ENCODE data around the gene SOD2.

GRCh38 chr6:159730332-159730676 lies 37.3 kb upstream of the SOD2 start:
- TF ChIP-seq CTCF (IDR thresholded peaks at IDR 0.05; ENCODE audit: insufficient read depth, low read length, poor library complexity, severe bottlenecking) = no peak
- TF ChIP-seq EZH2phosphoT487 (conservative IDR thresholded peaks at IDR 0.05; ENCODE audit: low read length) = no peak
